GM06990 (cell line): ENCODE data around the gene AMBP.

ENCODE experiments used
- DNase-seq: peaks from one replicate; pipeline ENCODE4 v3.0.0-alpha.2; 2011; ENCODE audit not compliant: insufficient read length; ENCODE audit errors: extremely low read depth
- H3K27me3 ChIP-seq: replicated peaks from 2 replicates; pipeline ENCODE4 v1.6.0; 2011; ENCODE audit warnings: low read length; ENCODE audit not compliant: control insufficient read depth, insufficient read depth
- H3K36me3 ChIP-seq: 2 replicates; pipeline ENCODE4 v1.5.1; 2011; ENCODE audit warnings: low read length; ENCODE audit not compliant: control insufficient read depth, insufficient read depth
- H3K4me3 ChIP-seq: replicated peaks from 2 replicates; pipeline ENCODE4 v1.5.1; 2011; ENCODE audit warnings: low read depth, mild to moderate bottlenecking, control low read depth, low read length
- TF ChIP-seq, protein P1 (sequence below): IDR thresholded peaks from 2 replicates; pipeline ENCODE4 v1.5.1; 2011; ENCODE audit warnings: low read length, control low read depth, mild to moderate bottlenecking, inconsistent platforms; ENCODE audit not compliant: insufficient read depth, poor library complexity, severe bottlenecking

Gene AMBP

DNA sequence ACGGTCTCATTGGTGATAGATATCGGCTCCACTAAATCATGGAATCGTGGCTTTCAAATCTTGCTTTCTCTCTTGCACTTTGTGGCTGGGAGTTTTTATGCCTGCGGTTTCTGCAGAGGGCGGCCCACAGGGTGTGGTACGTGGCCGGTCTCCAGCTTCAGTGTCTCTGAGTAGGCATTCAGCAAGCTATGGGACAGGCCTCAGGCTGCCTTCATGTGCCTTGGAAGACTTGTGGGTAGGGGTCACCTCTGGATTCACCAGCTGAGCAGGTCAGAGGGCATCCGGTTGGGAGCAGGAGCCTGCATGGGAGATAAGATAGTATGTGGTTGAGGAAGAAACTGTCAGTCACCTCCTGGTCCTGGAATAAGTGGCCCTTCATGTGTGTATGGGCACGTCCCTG lies 47.7 kb downstream of the AMBP start:
- Histone ChIP-seq H3K36me3 (no peaks in the 10 kb centered on the region), H3K4me3 (no peak overlapping the region), H3K27me3 (no peaks in the 10 kb centered on the region; the same call in 1 of the 2 replicates)
- DNase-seq: no peak
- TF ChIP-seq, protein P1, sequence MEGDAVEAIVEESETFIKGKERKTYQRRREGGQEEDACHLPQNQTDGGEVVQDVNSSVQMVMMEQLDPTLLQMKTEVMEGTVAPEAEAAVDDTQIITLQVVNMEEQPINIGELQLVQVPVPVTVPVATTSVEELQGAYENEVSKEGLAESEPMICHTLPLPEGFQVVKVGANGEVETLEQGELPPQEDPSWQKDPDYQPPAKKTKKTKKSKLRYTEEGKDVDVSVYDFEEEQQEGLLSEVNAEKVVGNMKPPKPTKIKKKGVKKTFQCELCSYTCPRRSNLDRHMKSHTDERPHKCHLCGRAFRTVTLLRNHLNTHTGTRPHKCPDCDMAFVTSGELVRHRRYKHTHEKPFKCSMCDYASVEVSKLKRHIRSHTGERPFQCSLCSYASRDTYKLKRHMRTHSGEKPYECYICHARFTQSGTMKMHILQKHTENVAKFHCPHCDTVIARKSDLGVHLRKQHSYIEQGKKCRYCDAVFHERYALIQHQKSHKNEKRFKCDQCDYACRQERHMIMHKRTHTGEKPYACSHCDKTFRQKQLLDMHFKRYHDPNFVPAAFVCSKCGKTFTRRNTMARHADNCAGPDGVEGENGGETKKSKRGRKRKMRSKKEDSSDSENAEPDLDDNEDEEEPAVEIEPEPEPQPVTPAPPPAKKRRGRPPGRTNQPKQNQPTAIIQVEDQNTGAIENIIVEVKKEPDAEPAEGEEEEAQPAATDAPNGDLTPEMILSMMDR: no peak

DNA sequence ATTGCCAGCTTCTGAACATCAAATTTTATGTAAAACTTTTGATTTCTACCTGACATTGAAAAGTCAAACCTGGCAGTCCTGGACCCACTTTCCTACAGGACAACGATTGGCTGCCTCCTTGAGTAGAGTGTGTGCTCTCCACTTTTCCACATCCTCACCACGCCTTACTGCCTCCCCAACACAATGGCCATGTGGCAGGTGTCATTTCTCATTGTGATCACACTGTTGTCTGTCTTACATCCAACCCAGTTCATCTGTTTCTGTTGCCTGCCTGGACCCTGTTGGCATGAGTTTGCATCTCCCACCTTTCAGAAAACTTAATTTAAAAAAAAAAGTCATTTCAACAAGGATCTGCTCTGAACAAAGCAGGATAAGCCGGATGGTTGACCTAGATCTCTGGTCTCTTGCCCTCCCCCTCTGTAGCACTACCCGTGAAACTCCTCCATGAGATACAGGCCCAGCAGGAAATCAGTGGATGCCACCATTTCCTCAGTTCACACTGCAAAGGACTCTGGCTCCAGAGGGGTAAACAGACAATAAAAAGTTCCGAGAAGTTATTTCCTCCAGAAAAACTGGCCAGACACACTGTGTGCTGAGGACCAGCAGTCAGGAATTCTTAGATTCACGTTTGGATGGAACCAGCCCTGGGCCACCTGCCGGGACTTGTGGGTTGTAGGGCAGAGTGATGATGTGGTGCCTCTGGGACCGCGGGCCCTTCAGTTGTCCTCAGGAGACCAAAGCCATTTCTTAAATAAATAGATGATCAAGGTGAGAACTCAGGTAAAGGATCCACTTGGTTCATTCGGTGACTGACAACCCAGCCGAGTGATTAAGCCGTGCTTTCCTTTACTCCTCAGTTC lies 48.6 kb downstream of the AMBP start:
- H3K4me3 ChIP-seq: no peak overlapping the region
- DNase-seq: no peak
- TF ChIP-seq, protein P1: no peak
- H3K36me3 ChIP-seq: no peaks in the 10 kb centered on the region
- H3K27me3 ChIP-seq: no peaks in the 10 kb centered on the region; the same call in 1 of the 2 replicates

DNA sequence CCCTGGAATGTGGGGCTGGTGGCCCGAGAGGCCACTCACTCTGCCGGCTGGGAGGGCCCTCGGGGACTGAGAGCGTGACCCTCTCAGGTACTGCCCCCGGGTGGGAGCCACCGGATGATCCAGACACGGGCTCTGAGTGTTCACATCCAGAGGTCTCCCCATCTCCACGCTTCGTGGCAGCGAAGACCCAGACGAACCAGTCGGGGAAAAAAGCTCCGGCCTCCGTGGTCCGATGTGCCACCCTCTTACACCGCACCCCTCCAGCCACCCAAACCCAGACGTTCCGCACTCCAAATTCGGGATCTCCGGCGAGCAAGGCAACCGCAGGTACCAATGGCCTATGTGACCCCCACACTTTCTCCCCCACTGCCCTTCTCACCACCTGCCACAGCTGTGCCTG lies 49.5 kb downstream of the AMBP start:
- Histone ChIP-seq H3K27me3 (no peaks in the 10 kb centered on the region; the same call in 1 of the 2 replicates), H3K4me3 (no peak overlapping the region), H3K36me3 (no peaks in the 10 kb centered on the region)
- DNase-seq: no peak
- TF ChIP-seq, protein P1: no peak

DNA sequence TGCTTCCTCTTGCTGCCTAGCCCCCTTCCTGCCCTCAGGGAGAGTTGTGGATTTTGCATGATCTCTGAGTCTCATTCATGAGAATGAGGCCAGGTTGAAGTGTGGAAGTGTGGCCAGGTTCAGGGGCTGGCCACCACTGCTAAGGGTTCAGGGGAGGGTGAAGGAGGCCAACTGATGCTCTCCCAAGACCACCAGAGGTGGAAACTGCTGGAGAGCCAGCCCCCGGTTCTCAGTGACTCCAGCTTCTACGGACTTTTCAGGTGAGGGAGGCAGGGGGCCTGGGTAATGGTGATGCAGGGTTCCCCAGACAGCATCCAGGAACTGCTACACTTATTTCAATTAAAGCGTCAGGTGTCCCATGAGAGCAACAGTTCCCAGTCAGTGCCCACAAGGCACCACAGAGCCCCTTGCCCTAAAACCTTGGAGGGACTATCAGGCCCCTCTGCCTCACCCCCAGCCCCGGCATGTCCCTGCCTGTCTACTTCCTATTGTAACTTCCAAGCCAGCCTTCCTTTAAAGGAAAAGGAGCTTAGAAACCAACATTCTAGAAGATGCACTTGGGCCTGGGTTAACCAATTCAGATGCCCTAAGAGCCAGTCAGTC lies 50.1 kb downstream of the AMBP start:
- no peak for DNase-seq
- H3K27me3 ChIP-seq: no peaks in the 10 kb centered on the region; the same call in 1 of the 2 replicates
- H3K36me3 ChIP-seq: no peaks in the 10 kb centered on the region
- H3K4me3 ChIP-seq: no peak overlapping the region
- TF ChIP-seq, protein P1: no peak

DNA sequence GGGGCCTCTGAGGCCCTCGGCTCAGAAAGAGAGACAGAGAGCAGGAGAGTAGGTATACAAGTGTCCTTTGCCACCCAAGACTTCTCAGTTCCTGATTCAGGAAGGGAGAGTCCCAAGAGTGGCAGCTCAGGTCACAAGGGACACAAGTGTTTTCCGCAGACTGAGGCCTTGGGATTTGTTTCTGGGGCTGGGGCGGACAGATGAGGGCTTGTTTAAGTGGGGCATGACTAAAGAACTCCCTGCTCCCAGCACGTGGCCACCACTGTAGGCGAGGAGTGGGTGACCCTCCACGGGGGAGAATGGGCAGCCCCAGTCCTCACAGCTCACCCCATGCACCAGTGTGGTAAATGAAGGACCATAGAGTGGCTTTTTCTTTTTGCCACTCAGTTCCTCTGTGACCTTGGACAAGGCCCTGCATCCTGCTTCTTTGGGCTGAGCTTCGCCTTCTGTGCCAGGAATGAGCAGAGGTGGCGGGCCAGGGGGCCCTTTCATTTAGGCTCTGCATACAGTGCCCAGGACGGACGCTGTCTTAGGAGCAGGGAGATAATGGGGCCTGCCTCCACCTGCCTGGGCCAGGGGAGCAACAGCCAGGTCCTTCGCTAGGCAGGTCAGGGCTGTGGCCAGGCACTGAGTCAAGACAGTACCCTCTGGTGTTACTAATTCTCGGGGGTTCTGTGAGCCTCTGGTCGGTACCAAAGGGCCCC lies 50.8 kb downstream of the AMBP start:
- no peaks in the 10 kb centered on the region; the same call in 1 of the 2 replicates for H3K27me3 ChIP-seq
- no peak overlapping the region for H3K4me3 ChIP-seq
- TF ChIP-seq, protein P1: no peak
- H3K36me3 ChIP-seq: no peaks in the 10 kb centered on the region
- DNase-seq: no peak
